OCI-LY1 (cell line): ENCODE measurements around the gene RIPPLY2.
"Not testable (repeated sequence)": the region's sequence is repeated elsewhere in the genome, so short reads cannot be mapped to it uniquely, and the experiment has no call there.

ENCODE experiments used
- H2AFZ ChIP-seq: fragments of 200-600 bp; sonication (generic), shearing (Covaris generic); 2 replicates; pipeline ENCODE4 v1.6.0; 2014; ENCODE audit warnings: antibody characterized with exemption, mild to moderate bottlenecking, low read length
- H3F3A ChIP-seq: fragments of 200-600 bp; sonication (generic), shearing (Covaris generic); 2 replicates; pipeline ENCODE4 v1.6.0; 2014; ENCODE audit warnings: mild to moderate bottlenecking, antibody characterized with exemption, low read length, moderate library complexity; ENCODE audit not compliant: insufficient read depth
- H3K27ac ChIP-seq: fragments of 200-600 bp; sonication (generic); 2 replicates; pipeline ENCODE4 v1.5.1; 2014; ENCODE audit warnings: low read length, mixed run types, mild to moderate bottlenecking, low read depth; ENCODE audit not compliant: poor library complexity, severe bottlenecking
- H3K27me3 ChIP-seq: fragments of 200-600 bp; sonication (generic); 2 replicates; pipeline ENCODE4 v1.6.0; 2014; ENCODE audit warnings: antibody characterized with exemption, mild to moderate bottlenecking, low read length, moderate library complexity; ENCODE audit not compliant: insufficient read depth
- H3K36me3 ChIP-seq: fragments of 200-600 bp; sonication (generic); 2 replicates; pipeline ENCODE4 v1.6.1; 2014; ENCODE audit warnings: mild to moderate bottlenecking, antibody characterized with exemption, low read length, moderate library complexity, mixed read lengths; ENCODE audit not compliant: insufficient read depth
- H3K4me1 ChIP-seq: fragments of 200-600 bp; sonication (generic); 2 replicates; pipeline ENCODE4 v1.5.1; 2014; ENCODE audit warnings: mild to moderate bottlenecking, low read length, moderate library complexity; ENCODE audit not compliant: insufficient read depth, severe bottlenecking
- H3K4me2 ChIP-seq: fragments of 200-600 bp; sonication (generic), shearing (Covaris generic); 2 replicates; pipeline ENCODE4 v1.6.1; 2014; ENCODE audit warnings: low read length
- H3K4me3 ChIP-seq: fragments of 200-600 bp; sonication (generic); 2 replicates; pipeline ENCODE4 v1.5.1; 2014; ENCODE audit warnings: low read length, low read depth, mild to moderate bottlenecking, mixed read lengths; ENCODE audit not compliant: poor library complexity, severe bottlenecking
- H3K79me2 ChIP-seq: fragments of 200-600 bp; shearing (Covaris generic); 2 replicates; pipeline ENCODE4 v1.6.1; 2016; ENCODE audit warnings: mixed run types, low read length, mixed read lengths; ENCODE audit not compliant: insufficient read depth
- H3K9ac ChIP-seq: fragments of 200-600 bp; sonication (generic), shearing (Covaris generic); 2 replicates; pipeline ENCODE4 v1.6.1; 2014; ENCODE audit warnings: mild to moderate bottlenecking, low read length, mixed read lengths
- H3K9me2 ChIP-seq: fragments of 200-600 bp; sonication (generic), shearing (Covaris generic); 2 replicates; pipeline ENCODE4 v1.6.1; 2014; ENCODE audit warnings: low read depth, mild to moderate bottlenecking, low read length, mixed read lengths
- H3K9me3 ChIP-seq: fragments of 200-600 bp; shearing (Covaris generic); 2 replicates; pipeline ENCODE4 v1.6.1; 2014; ENCODE audit warnings: low read length, mixed read lengths
- H4K20me1 ChIP-seq: fragments of 200-600 bp; sonication (generic), shearing (Covaris generic); 2 replicates; pipeline ENCODE4 v1.6.0; 2016; ENCODE audit warnings: mild to moderate bottlenecking, low read length; ENCODE audit not compliant: insufficient read depth
- EZH2 ChIP-seq: fragments of 200-600 bp; sonication (generic), shearing (Covaris generic); IDR thresholded peaks from 2 replicates; pipeline ENCODE4 v1.8.0; 2017; ENCODE audit warnings: borderline replicate concordance, mixed run types, mild to moderate bottlenecking, antibody characterized with exemption, low read length, moderate library complexity, mixed read lengths
- TF ChIP-seq, protein P1 (sequence below): fragments of 200-600 bp; sonication (generic), shearing (Covaris generic); IDR thresholded peaks from 2 replicates; pipeline ENCODE4 v1.5.1; 2017; ENCODE audit warnings: mild to moderate bottlenecking, antibody characterized with exemption, low read length, moderate library complexity, mixed read lengths

RIPPLY2 gene, protein sequence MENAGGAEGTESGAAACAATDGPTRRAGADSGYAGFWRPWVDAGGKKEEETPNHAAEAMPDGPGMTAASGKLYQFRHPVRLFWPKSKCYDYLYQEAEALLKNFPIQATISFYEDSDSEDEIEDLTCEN

DNA sequence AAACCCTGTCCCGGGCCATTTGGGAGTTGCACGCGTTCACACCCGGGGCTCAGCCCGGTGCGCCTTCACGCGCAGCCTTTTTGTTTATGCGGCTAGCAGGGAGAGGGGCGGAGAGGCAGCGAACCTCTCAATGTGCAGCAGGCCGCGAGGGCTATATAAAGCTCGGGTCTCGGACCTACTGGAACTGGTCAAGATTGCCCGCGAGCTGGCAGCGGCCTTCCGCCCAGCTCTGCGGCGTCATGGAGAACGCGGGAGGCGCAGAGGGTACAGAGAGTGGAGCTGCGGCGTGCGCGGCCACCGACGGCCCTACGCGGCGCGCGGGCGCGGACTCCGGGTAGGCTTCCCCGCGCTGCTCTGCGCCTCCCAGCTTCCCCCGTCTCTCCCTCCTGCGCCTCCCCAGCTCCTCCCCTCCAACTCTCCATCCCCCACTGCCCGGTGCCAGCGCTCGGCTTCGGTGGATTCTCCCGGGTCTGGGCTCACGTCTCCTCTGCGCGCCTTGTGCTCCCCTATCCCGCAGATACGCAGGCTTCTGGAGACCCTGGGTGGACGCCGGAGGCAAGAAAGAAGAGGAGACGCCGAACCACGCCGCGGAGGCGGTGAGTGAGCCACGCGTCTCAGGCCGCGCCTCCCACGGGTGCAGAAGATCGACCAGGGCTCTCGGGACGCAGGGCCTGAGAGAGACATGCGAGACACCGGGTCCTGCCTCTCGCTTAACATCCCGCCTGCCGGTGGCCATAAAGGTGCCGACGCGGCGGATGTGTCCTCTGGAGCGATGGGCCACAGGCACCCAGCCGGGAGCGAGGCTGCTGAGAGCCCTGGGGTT, at the start of gene RIPPLY2:
Gene RIPPLY2 (plus strand): TSS at position 183 of the 823 bp plus-strand sequence. CDS start 57 bp downstream, at position 240.
- Histone ChIP-seq H3K79me2 (no peaks in the 10 kb centered on the region), H3K9ac (no peak within 1 kb of the TSS), H3K27ac (no peak within 1 kb of the TSS), H3K4me3 (no peak within 1 kb of the TSS), H3K4me2 (no peak within 1 kb of the TSS), H3F3A (no peaks in the 10 kb centered on the region), H3K4me1 (no peaks in the 10 kb centered on the region), H3K27me3 (no peaks in the 10 kb centered on the region), H3K9me2 (no peaks in the 10 kb centered on the region), H3K9me3 (no peaks in the 10 kb centered on the region), H3K36me3 (no peaks in the 10 kb centered on the region), H4K20me1 (no peaks in the 10 kb centered on the region), H2AFZ (no peak within 1 kb of the TSS)
- TF ChIP-seq, protein P1, sequence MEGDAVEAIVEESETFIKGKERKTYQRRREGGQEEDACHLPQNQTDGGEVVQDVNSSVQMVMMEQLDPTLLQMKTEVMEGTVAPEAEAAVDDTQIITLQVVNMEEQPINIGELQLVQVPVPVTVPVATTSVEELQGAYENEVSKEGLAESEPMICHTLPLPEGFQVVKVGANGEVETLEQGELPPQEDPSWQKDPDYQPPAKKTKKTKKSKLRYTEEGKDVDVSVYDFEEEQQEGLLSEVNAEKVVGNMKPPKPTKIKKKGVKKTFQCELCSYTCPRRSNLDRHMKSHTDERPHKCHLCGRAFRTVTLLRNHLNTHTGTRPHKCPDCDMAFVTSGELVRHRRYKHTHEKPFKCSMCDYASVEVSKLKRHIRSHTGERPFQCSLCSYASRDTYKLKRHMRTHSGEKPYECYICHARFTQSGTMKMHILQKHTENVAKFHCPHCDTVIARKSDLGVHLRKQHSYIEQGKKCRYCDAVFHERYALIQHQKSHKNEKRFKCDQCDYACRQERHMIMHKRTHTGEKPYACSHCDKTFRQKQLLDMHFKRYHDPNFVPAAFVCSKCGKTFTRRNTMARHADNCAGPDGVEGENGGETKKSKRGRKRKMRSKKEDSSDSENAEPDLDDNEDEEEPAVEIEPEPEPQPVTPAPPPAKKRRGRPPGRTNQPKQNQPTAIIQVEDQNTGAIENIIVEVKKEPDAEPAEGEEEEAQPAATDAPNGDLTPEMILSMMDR: no peak
- no peak for TF ChIP-seq EZH2

DNA sequence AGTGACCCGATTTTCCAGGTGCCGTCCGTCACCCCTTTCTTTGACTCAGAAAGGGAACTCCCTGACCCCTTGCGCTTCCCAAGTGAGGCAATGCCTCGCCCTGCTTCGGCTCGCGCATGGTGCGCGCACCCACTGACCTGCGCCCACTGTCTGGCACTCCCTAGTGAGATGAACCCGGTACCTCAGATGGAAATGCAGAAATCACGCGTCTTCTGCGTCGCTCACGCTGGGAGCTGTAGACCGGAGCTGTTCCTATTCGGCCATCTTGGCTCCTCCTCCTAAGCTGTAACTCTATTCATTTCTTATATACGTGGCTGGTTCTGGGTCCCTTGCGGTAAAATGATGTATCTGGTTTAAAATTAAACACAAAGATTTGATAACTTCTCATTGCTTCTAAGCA, 49.7 kb upstream of the RIPPLY2 start:
- not testable (repeated sequence) for H3K27ac ChIP-seq, H3K9me2 ChIP-seq, H3K36me3 ChIP-seq, H3F3A ChIP-seq, H3K9ac ChIP-seq, H3K27me3 ChIP-seq, H3K4me3 ChIP-seq, H3K79me2 ChIP-seq, H3K9me3 ChIP-seq, H3K4me1 ChIP-seq, H2AFZ ChIP-seq, H3K4me2 ChIP-seq, H4K20me1 ChIP-seq

DNA sequence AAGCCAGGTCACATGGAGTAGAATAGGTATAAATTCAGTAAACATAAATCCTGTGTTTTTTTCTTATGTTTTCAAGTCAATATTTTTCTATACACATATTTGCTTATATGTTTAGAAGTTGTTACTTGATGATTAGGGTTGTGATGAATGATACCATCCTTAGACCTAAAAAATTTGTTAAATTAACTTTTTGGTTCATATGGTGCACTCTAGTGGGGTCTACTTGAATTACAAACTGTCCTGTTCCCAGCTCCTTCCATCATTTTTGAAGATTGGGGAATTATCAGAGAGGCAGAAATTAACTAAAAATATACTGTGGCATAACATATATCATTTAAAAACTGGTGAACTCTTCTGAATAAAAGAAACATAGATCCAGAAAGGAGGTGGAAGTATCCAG, 48.3 kb upstream of the RIPPLY2 start:
- H3K4me2 ChIP-seq: no peak overlapping the region
- no peaks in the 10 kb centered on the region for H3F3A ChIP-seq
- no peak overlapping the region for H2AFZ ChIP-seq
- H3K79me2 ChIP-seq: no peaks in the 10 kb centered on the region
- no peak overlapping the region for H3K27ac ChIP-seq
- H3K4me1 ChIP-seq: no peaks in the 10 kb centered on the region
- no peak overlapping the region for H3K9ac ChIP-seq
- no peaks in the 10 kb centered on the region for H3K27me3 ChIP-seq
- H3K9me3 ChIP-seq: no peaks in the 10 kb centered on the region
- no peak overlapping the region for H3K4me3 ChIP-seq
- H3K9me2 ChIP-seq: no peaks in the 10 kb centered on the region
- H4K20me1 ChIP-seq: no peaks in the 10 kb centered on the region
- TF ChIP-seq, protein P1: peak; percentile 17; the same call in 1 of the 2 replicates
- TF ChIP-seq EZH2: no peak
- no peaks in the 10 kb centered on the region for H3K36me3 ChIP-seq

DNA sequence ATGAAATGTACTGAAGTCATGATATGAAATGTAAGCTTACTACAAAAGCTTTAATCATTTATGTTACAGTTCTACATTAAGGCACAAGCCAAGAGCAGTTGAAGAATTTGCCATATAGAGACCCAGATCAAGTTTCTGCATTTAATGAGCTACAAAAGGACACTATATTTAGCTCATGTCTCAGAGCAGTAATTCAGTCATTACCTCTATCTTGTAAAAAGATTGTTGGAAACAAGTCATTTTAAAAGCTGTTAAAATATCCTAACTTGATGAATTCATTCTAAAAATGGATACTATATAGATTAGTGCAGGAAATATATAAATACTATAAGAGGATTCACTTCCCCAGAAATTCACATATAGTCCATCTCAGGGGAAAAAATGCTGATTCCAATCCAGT, 45.2 kb upstream of the RIPPLY2 start:
- Histone ChIP-seq H3K79me2 (no peaks in the 10 kb centered on the region), H3K9me2 (no peaks in the 10 kb centered on the region), H3K4me2 (no peak overlapping the region), H3F3A (no peaks in the 10 kb centered on the region), H3K36me3 (no peaks in the 10 kb centered on the region), H4K20me1 (no peaks in the 10 kb centered on the region), H3K27ac (no peak overlapping the region), H3K9me3 (no peaks in the 10 kb centered on the region), H2AFZ (no peak overlapping the region), H3K9ac (no peak overlapping the region), H3K27me3 (no peaks in the 10 kb centered on the region), H3K4me1 (no peaks in the 10 kb centered on the region), H3K4me3 (no peak overlapping the region)
- TF ChIP-seq, protein P1: no peak
- no peak for TF ChIP-seq EZH2
